Left ventricle myocardium inferior (tissue), 1 donor: Measurements from ENCODE around the gene DAB2IP. TPM values are rescaled to one million over a fixed set of nuclear protein-coding genes. Genes with fewer than 3 reads are reported as not detected.
A peak's percentile ranks its signal among the peaks of the same experiment; 100 is the strongest.

Experiments
- DNase-seq: peaks from one replicate; pipeline ENCODE4 v3.0.0-alpha.2; 2020
- H3K27ac ChIP-seq: fragments of 200-600 bp; replicated peaks from 2 replicates; pipeline ENCODE4 v1.8.0; 2021
- H3K27me3 ChIP-seq: fragments of 200-600 bp; 2 replicates; pipeline ENCODE4 v1.8.0; 2021; ENCODE audit warnings: low read depth
- H3K36me3 ChIP-seq: fragments of 200-600 bp; 2 replicates; pipeline ENCODE4 v1.8.0; 2021
- H3K4me1 ChIP-seq: fragments of 200-600 bp; 2 replicates; pipeline ENCODE4 v1.8.0; 2021
- H3K4me3 ChIP-seq: fragments of 200-600 bp; 2 replicates; pipeline ENCODE4 v1.8.0; 2021; ENCODE audit warnings: mild to moderate bottlenecking, moderate library complexity
- H3K9me3 ChIP-seq: fragments of 200-600 bp; replicated peaks from 2 replicates; pipeline ENCODE4 v1.8.0; 2021
- CTCF ChIP-seq: fragments of 200-600 bp; IDR thresholded peaks from 2 replicates; pipeline ENCODE4 v1.8.0; 2021; ENCODE audit warnings: antibody characterized with exemption, mild to moderate bottlenecking, borderline replicate concordance
- intact Hi-C: fragments of 100-400 bp; cut with micrococcal nuclease; formaldehyde crosslinking; loops from one replicate; pipeline ENCODE4 v1.11.0; 2022
- total RNA-seq: library from RNA; stranded (reverse); fragmentation: NEBNext Ultra II Directional; extraction: Animal tissue kit (Norgen Biotek cat#: 25700); gene quantifications from one replicate; pipeline ENCODE4 v1.2.1, GENCODE V29; 2021
- donor health status: DM: no; HTN: yes; CAD: no; lungs with severe emphysema.

Gene DAB2IP
- total RNA-seq, 1 donor from 2014 or later, result 50.7 TPM

- Histone ChIP-seq H3K27me3 (no peaks in the 10 kb centered on the region), H3K4me1 (peaks cover 57% of the 10 kb centered on the region), H3K36me3 (peaks cover 53% of the 10 kb centered on the region), H3K9me3 (no peaks in the 10 kb centered on the region), H3K27ac (peak overlapping the region; percentile 12), H3K4me3 (no peak overlapping the region)
- intact Hi-C loops, result no loop called here
- no peak for DNase-seq
- TF ChIP-seq CTCF, result no peak
Measured at GRCh38 chr9:121783521-121784507, 132.4 kb downstream of the DAB2IP start.

GRCh38 chr9:121784731-121785411 lies 133.4 kb downstream of the DAB2IP start:
- no peak for TF ChIP-seq CTCF
- Histone ChIP-seq H3K36me3 (peaks cover 53% of the 10 kb centered on the region), H3K4me1 (peaks cover 46% of the 10 kb centered on the region), H3K27me3 (no peaks in the 10 kb centered on the region), H3K9me3 (no peaks in the 10 kb centered on the region), H3K27ac (peak overlapping the region; percentile 12), H3K4me3 (no peak overlapping the region)
- intact Hi-C loops, result no loop called here
- DNase-seq, result no peak

GRCh38 chr9:121785673-121786542 lies 134.5 kb downstream of the DAB2IP start:
- Histone ChIP-seq H3K9me3 (no peaks in the 10 kb centered on the region), H3K36me3 (peaks cover 44% of the 10 kb centered on the region), H3K27me3 (no peaks in the 10 kb centered on the region), H3K4me1 (peaks cover 36% of the 10 kb centered on the region), H3K4me3 (no peak overlapping the region), H3K27ac (no peak overlapping the region)
- no peak for DNase-seq
- TF ChIP-seq CTCF, result no peak
- intact Hi-C loops, result no loop called here

- intact Hi-C loops, result no loop called here
- H3K27me3 ChIP-seq, result no peaks in the 10 kb centered on the region
- no peak for DNase-seq
Measured at GRCh38 chr9:121786543-121786948, 135.1 kb downstream of the DAB2IP start.

More at GRCh38 chr9:121786543-121786948, 135.1 kb downstream of the DAB2IP start:
- peaks cover 30% of the 10 kb centered on the region for H3K4me1 ChIP-seq
- H3K4me3 ChIP-seq, result no peak overlapping the region
- no peaks in the 10 kb centered on the region for H3K9me3 ChIP-seq
- H3K27ac ChIP-seq, result no peak overlapping the region
- peaks cover 37% of the 10 kb centered on the region for H3K36me3 ChIP-seq
- no peak for TF ChIP-seq CTCF
